NCI-H1105 (cell line): ENCODE data around the gene GALNT7.
"Not testable (repeated sequence)": the region's sequence is repeated elsewhere in the genome, so short reads cannot be mapped to it uniquely, and the experiment has no call there.

ENCODE experiments used
- DNase-seq: peaks from one replicate; lab custom pipeline; 2025; lab: John Stamatoyannopoulos, UW

Gene GALNT7

DNA sequence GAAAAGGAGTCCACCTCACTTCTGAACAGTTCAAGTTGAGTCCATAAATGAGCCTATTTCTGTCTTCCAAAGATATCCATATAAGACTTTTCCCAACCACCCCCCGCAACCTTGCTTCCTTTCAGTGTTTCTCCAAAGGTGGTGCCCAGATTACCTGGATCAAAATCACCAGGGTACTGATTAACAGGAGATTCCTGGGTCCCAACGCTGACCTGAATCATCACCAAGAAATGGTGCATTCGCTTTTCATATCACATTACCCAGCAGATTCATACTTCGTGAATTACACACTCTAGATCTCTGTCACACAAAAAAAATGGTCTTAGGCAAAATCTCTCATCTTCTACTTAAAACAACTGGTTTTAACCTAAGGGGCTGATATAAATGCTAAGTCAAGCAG, 2.1 kb upstream of the GALNT7 start:
- DNase-seq = no peak

DNA sequence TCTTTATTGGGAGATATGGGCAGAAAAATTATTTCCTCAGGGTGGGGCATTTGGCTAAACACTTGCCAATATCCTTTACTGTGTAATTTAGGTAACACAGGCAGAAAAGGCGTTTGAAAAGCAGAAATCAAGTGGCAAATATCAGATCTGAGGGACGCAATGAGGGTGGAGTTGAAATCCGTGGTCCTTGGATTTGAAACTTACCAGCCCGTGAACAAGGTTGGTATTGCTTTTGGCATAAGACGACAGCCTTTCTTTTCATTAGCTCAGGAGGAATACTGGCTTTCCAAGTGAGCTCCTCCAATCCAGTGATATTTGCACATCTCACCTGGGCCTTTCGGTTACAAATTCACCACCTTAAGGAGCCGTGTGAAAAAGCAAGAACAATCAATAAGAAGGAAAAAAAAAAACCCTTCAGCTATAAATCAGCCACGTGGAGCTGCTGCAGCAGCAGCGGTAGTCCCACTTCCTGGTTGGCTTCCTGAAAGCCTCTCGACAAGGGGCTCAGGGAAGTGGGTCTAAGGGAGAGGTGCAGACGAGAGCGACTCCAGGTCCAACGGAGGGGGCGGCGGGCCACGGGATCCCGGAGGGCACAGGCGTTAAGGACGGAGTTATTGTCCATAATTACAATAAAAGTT, 734 bp upstream of the GALNT7 start:
- DNase-seq = peak; percentile 19

DNA sequence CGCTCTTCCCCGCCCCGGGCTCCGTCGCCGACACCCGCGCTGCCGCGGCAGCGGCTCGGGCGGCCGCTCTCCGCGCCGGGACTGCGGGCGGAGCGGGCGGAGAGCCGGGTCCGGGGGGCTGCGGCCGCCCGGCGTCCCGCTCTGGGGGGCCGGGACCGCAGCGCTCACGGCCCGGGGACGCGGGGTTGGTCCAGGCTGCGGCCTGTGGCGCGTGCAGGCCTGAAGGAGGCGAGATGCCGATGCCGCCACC, 492 bp downstream of the GALNT7 start:
- DNase-seq = no peak

GRCh38 chr4:173169428-173170181, 994 bp downstream of the GALNT7 start:
- peak; percentile 33 for DNase-seq

GRCh38 chr4:173170182-173170778, 1.7 kb downstream of the GALNT7 start:
- no peak for DNase-seq

GRCh38 chr4:173171098-173171497, 2.5 kb downstream of the GALNT7 start:
- DNase-seq = no peak

DNA sequence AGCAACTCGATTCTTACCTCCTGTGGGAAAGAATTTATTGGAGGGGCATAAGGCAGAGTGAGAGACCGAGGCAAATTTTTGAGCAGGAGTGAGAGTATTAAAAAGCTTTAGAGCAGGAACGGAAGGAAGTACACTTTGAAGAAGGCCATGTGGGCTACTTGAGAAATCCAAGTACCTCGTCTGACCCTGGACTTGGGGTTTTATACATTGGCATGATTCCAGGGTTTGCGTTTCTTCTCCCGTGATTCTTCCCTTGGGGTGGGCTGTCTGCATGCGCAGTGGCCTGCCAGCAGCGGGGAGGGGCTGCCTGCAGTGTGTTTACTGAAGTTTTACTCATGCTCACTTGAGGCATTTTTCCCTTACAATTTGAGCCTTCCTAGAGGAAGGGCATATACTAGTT, 3.4 kb downstream of the GALNT7 start:
- DNase-seq = no peak

GRCh38 chr4:173174184-173174583, 5.6 kb downstream of the GALNT7 start:
- no peak for DNase-seq

GRCh38 chr4:173174594-173175012, 6.0 kb downstream of the GALNT7 start:
- DNase-seq = no peak

DNA sequence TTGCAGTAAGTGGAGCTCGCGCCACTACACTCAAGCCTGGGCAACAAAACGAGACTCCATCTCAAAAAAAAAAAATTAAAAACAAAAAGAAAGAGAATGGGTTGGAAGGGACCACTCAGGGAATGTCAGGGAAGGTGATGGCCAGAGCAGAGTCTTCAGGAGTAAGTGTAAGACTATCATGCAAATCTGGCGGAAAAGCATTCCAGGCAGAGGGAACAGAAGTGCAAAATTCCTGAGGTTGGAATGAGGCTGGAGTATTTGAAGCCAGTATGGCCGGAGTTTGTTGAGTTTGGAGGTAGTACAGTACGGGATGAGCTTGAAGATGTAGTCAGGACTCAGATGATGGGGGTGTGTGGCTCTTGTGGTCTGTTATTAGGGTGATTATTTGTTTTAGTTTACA, 7.4 kb downstream of the GALNT7 start:
- DNase-seq = no peak

DNA sequence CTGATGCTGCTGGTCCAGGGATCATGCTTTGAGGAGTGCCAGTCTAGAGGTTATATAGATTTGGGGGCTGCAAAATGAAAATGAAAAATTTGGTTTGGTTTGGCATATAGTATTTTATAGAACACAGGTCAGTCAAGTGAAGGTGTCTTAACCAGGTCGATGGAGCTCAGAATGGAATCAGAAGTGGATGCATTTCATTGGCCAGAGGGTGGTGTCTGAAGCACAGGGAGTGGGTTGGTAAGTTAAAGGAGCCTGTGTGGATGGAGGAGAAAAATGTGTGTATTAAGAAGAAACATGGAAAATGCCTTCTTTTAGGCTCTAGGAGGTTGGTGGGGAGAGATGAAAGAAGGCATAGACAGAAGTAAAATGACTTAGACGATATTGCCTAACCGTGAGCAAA, 8.6 kb downstream of the GALNT7 start:
- DNase-seq = no peak

DNA sequence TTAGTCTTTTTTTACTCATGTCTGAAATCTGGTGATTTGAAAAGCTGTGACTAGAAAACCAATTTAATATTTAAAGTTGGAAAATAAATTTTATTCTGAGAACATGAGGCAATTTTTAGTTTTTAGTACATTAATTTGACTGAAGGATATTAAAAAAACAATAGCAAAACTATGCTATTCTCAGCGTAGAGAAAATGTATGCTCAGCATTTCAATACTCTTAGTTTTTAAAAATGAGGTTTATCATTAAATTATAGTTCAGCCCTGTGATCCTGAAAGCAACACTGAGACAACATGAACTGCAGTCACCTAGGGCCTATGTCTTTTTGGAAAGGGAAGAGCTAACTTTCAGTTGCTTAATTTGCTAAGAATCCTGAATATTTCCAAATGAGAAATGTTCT, 9.5 kb downstream of the GALNT7 start:
- no peak for DNase-seq

DNA sequence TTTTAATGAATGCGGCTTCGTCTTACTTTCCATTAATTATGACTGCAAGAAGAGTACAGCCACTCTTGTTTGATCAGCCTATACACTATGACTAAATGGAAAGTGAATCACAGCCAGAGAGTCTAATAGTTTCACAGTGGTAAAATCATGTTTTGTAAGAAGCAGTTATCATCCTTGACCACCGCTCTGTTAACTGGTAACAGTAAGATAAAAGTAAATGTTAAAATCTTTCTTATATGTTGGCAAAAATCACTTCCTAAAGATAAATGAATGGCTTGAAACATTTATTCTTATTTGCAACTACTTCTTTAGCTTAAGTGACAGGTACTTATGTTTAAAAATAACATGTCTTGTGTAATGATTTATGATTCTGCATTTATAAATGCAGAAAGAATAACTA, 13.2 kb downstream of the GALNT7 start:
- DNase-seq = no peak

DNA sequence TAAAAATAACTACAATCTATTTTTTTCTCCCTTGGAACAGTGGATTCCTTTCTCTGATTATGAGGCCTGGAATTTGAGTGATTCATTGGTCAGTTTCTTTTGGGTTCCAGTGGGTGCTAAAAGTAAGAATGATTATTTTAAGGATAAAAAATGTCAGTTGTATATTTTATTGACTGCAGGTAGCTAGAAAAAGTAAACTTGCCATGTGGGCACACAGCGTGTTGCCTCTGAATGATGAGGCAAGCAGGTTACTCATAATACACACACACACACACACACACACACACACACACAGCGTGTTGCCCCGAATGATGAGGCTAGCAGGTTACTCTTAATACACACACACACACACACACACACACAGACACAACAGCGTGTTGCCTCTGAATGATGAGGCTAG, 13.8 kb downstream of the GALNT7 start:
- no peak for DNase-seq

- DNase-seq = not testable (repeated sequence)
Observed at GRCh38 chr4:173183659-173184247, 15.1 kb downstream of the GALNT7 start.

DNA sequence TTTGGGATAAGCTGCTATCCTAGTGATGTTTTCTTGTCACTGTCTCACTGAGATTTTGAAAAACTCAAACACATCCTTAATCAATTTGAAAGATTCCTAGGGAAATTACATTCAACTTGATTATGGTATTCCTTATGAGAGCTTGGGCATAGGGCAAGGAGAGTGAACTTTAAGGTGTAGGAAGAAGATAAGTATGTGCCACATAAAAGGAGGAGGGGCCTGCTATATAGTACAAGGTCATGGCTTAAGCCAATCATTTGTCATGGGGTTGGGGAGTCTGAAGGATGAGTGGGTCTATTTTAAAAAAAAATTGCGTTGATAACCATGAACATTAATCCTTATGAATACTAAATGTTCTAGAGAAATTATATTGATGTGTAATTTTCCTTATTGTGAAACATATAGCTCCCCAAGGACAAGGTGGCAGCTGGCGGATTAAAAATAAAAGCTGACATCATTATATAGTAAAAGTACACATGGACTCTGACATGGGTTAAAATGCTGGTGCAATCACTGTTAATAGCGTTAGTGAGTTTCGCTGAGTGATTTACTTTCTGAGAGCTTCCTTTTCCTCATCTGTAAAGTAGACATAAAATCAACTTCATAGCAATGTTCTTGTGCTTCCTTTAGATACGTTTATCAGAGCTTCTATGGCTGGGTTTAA, 17.4 kb downstream of the GALNT7 start:
- DNase-seq = no peak

- no peak for DNase-seq
Observed at GRCh38 chr4:173187732-173188131, 19.1 kb downstream of the GALNT7 start.

DNA sequence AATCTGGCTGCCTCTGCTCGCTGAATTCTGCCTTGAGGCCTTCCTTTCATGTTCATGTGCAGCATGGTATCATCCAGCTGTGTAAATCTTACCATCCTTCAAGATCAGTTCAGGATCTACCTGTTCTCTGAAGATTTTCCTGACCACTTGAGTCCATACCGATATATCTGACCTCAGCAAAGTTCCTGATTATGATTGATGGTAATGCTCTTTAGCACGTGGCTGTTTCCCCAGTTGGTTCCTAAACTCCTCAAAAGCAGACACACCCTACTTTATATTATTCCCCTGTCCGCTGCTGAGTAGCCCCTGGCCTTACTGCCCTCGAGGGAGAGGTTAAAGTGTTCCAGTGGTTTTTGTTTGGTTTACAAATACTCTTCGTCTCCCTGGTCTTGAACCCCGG, 20.0 kb downstream of the GALNT7 start:
- DNase-seq = no peak

DNA sequence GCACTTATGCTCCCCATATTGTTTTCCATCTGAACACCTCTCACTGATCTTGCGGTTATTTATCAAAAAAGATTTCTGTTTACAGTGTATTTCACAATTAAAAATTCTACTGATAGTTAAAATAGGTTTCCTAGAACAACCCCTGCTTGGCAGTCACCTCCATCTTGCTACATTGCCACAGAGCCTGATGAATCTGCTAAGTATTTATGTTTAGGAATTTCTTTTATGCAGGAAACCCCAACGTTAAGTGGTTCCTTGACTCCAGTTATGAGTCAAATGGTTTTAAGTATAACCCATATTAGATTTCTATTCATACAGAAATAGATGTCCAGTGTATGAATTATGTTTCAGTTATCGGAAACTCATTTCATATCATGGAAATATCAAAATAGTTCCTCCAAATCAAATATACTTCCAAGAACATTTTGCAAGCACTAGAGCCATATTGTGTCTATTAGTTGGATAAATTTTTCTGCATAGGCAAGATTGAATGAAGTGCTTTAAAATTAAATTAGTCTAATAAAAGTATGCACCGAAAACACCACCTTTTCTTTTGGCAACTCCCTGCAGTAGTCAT, 20.6 kb downstream of the GALNT7 start:
- DNase-seq = no peak

DNA sequence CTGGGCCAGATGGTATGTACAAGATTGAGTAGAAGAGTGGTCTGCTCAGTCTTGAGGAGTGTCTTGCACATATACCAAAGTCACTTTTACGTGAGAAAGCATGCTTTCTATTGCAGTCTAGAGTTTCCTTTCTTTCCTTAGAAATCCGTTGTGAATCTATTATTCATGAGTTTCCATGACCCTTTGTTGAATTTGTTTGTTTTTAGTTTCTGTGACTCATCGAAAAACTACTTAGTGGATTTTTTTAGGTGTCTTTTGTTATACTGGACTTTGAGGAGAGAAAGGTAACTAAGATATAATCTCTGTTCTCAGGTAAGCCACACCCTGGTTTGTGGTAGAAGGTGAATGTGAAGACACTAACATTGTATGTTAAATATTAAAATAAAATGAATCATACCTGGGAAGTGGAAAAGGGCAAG, 23.0 kb downstream of the GALNT7 start:
- DNase-seq = no peak

DNA sequence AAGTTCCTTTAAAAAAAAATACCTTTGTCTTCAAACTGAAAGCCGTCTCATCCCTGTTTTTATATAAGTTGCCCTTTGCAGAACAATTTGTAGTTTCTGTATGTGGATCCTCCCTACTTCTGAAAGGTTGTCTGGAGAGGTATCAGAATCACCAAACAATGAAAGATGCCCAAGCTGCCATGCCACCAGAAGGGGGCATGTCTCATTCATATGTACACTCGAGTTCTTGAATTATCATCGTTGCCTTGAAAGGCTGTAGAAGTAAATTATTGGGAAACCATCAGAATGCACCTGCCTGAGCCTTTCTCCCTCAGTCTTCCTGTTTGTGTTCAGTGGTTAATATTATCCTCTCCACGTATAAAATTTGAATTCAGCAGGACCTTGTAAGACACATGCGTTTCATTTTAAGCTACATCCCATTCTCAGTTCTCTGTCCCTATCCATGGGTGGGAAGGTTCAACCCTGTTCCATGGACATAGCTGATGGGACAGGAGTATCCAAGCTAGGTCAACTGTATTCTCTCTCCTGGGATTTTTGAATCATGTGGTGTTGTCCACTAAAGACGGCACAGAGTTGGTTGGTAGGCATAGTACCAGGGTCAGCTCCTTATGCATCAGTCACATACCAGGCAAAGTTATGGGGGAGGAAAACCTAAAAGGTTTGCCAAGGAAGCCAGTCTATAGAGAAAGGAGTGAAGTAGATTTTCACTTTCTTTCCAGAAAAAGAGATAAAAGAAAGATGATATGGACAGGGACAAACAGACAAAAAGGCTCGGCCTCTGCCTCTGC, 24.0 kb downstream of the GALNT7 start:
- no peak for DNase-seq

- no peak for DNase-seq
Observed at GRCh38 chr4:173194157-173194556, 25.5 kb downstream of the GALNT7 start.
